DND-41 (cell line): ENCODE results near the gene GPR107.

Experiments used
- ATAC-seq: fragments of 200-7000 bp; cut with Tn5 transposase; 3 replicates; pipeline ENCODE4 v1.9.1; 2021; ENCODE audit warnings: low read depth; ENCODE audit not compliant: insufficient read depth
- DNase-seq: peaks from one replicate; pipeline ENCODE4 v3.0.0-alpha.2; 2020
- H2AFZ ChIP-seq: 2 replicates; pipeline ENCODE4 v1.6.0; 2012; ENCODE audit warnings: low read depth, low read length
- H3K27ac ChIP-seq: 2 replicates; pipeline ENCODE4 v1.5.1; 2012; ENCODE audit warnings: low read length, inconsistent platforms
- H3K27me3 ChIP-seq: fragments of 200-600 bp; sonication (generic); 2 replicates; pipeline ENCODE4 v1.6.0; 2012; ENCODE audit warnings: low read length, mild to moderate bottlenecking, inconsistent platforms; ENCODE audit not compliant: insufficient read depth, poor library complexity
- H3K36me3 ChIP-seq: 2 replicates; pipeline ENCODE4 v1.5.1; 2012; ENCODE audit warnings: low read length, inconsistent platforms; ENCODE audit not compliant: insufficient read depth
- H3K4me1 ChIP-seq: 2 replicates; pipeline ENCODE4 v1.5.1; 2012; ENCODE audit warnings: mild to moderate bottlenecking, low read length; ENCODE audit not compliant: insufficient read depth
- H3K4me2 ChIP-seq: 2 replicates; pipeline ENCODE4 v1.6.0; 2012; ENCODE audit warnings: mild to moderate bottlenecking, moderate library complexity, low read length, inconsistent platforms; ENCODE audit not compliant: insufficient read depth
- H3K4me3 ChIP-seq, 2 experiments: fragments of 200-600 bp in 1 of 2; shearing (Covaris generic) in 1 of 2; 2 replicates each; pipeline ENCODE4 v1.5.1; 2012 to 2016; ENCODE audit warnings: inconsistent platforms in 2 of 2, low read length in 2 of 2, mild to moderate bottlenecking in 2 of 2, low read depth in 1 of 2, moderate library complexity in 1 of 2
- H3K79me2 ChIP-seq: 2 replicates; pipeline ENCODE4 v1.6.0; 2012; ENCODE audit warnings: low read length, inconsistent platforms; ENCODE audit not compliant: insufficient read depth
- H3K9ac ChIP-seq: 2 replicates; pipeline ENCODE4 v1.6.0; 2012; ENCODE audit warnings: low read depth, mild to moderate bottlenecking, inconsistent platforms, low read length, moderate library complexity
- H3K9me3 ChIP-seq: 2 replicates; pipeline ENCODE4 v1.5.1; 2012; ENCODE audit warnings: low read length, moderate library complexity, mild to moderate bottlenecking, inconsistent platforms; ENCODE audit not compliant: insufficient read depth, severe bottlenecking
- H4K20me1 ChIP-seq: 2 replicates; pipeline ENCODE4 v1.6.0; 2012; ENCODE audit warnings: low read length; ENCODE audit not compliant: insufficient read depth
- EZH2 ChIP-seq: IDR thresholded peaks from 3 replicates; pipeline ENCODE4 v1.6.1; 2012; ENCODE audit warnings: borderline replicate concordance, low read depth, mild to moderate bottlenecking, moderate library complexity, low read length, inconsistent platforms; ENCODE audit not compliant: severe bottlenecking
- TF ChIP-seq, protein P1 (sequence below): IDR thresholded peaks from 2 replicates; pipeline ENCODE4 v1.5.1; 2012; ENCODE audit warnings: borderline replicate concordance, low read length, moderate library complexity, mild to moderate bottlenecking; ENCODE audit not compliant: poor library complexity, severe bottlenecking; ENCODE audit errors: extremely low read depth

The GPR107 gene

DNA sequence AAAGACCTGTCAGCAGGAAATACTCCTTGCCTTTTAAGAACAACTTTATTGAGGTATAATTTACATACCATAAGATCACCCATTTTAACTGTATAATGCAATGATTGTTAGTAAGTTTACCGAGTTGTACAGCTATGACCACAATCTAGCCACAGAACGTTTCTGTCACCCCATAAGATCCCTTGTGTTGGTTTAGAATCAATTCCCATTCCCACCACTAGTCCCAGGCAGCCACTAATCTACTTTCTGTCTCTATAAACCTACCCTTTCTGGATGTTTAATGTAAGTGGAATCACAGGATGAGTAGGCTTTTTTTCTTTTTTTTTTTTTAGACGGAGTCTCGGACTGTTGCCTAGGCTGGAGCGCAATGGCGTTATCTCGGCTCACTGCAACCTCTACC is 4.4 kb downstream of the GPR107 start:
- DNase-seq (no peak), ATAC-seq (no peak)
- Histone ChIP-seq H3K79me2 (peaks cover 97% of the 10 kb centered on the region), H2AFZ (no peak overlapping the region), H3K36me3 (peaks cover 9% of the 10 kb centered on the region), H3K27ac (no peak overlapping the region), H3K9me3 (no peaks in the 10 kb centered on the region), H3K9ac (no peak overlapping the region), H3K4me3 (no peak overlapping the region), H3K4me1 (peaks cover 16% of the 10 kb centered on the region), H4K20me1 (peaks cover 6% of the 10 kb centered on the region; the same call in 1 of the 2 replicates), H3K27me3 (no peaks in the 10 kb centered on the region), H3K4me2 (no peak overlapping the region)
- no peak for TF ChIP-seq EZH2
- TF ChIP-seq, protein P1, sequence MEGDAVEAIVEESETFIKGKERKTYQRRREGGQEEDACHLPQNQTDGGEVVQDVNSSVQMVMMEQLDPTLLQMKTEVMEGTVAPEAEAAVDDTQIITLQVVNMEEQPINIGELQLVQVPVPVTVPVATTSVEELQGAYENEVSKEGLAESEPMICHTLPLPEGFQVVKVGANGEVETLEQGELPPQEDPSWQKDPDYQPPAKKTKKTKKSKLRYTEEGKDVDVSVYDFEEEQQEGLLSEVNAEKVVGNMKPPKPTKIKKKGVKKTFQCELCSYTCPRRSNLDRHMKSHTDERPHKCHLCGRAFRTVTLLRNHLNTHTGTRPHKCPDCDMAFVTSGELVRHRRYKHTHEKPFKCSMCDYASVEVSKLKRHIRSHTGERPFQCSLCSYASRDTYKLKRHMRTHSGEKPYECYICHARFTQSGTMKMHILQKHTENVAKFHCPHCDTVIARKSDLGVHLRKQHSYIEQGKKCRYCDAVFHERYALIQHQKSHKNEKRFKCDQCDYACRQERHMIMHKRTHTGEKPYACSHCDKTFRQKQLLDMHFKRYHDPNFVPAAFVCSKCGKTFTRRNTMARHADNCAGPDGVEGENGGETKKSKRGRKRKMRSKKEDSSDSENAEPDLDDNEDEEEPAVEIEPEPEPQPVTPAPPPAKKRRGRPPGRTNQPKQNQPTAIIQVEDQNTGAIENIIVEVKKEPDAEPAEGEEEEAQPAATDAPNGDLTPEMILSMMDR: peak; percentile 38

DNA sequence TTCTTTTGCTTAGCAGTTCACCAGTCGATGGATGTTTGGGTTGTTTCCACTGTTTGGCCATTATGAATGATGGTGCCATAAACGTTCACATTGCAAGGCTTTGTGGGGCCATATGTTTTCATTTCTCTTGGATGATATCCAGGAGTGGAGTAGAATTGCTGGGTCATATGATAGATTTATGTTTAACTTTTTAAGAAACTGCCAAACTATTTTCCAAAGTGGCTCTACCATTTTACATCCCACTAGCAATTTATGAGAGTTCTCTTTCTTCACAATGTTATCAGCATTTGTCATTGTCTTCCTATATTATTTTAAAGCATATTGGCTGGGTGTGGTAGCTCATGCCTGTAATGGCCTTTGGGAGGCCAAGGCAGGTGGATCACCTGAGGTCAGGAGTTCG is 5.2 kb downstream of the GPR107 start:
- Histone ChIP-seq H3K27me3 (no peaks in the 10 kb centered on the region), H3K27ac (no peak overlapping the region), H2AFZ (no peak overlapping the region), H4K20me1 (peaks cover 6% of the 10 kb centered on the region; the same call in 1 of the 2 replicates), H3K4me3 (no peak overlapping the region), H3K9ac (no peak overlapping the region), H3K9me3 (no peaks in the 10 kb centered on the region), H3K36me3 (peaks cover 9% of the 10 kb centered on the region), H3K79me2 (peaks cover 97% of the 10 kb centered on the region), H3K4me2 (no peak overlapping the region), H3K4me1 (peaks cover 16% of the 10 kb centered on the region)
- ATAC-seq: no peak
- TF ChIP-seq, protein P1: no peak
- TF ChIP-seq EZH2: no peak
- DNase-seq: no peak

DNA sequence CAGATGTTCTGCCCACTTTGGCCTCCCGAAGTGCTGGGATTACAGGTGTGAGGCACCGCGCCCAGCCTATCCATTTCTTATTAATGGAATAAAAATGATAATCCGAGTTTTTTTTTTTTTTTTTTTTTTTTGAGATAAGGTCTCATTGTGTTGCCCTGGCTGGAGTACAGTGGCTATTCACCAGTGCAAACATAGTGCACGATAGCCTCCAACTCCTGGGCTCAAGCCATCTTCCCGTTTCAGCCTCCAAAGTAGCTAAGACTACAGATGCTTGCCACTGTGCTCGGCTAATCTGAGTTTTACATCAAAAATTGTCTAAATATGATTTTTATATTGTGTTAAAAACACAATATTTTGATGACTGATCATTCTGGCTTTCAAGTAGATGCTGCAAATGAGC is 6.6 kb downstream of the GPR107 start:
- DNase-seq (no peak), ATAC-seq (no peak)
- Histone ChIP-seq H3K9ac (no peak overlapping the region), H4K20me1 (peaks cover 6% of the 10 kb centered on the region; the same call in 1 of the 2 replicates), H3K9me3 (no peaks in the 10 kb centered on the region), H2AFZ (no peak overlapping the region), H3K4me2 (no peak overlapping the region), H3K79me2 (peaks cover 95% of the 10 kb centered on the region), H3K4me1 (peaks cover 6% of the 10 kb centered on the region), H3K36me3 (peaks cover 15% of the 10 kb centered on the region), H3K27me3 (no peaks in the 10 kb centered on the region), H3K27ac (no peak overlapping the region), H3K4me3 (no peak overlapping the region)
- TF ChIP-seq, protein P1: no peak
- no peak for TF ChIP-seq EZH2

DNA sequence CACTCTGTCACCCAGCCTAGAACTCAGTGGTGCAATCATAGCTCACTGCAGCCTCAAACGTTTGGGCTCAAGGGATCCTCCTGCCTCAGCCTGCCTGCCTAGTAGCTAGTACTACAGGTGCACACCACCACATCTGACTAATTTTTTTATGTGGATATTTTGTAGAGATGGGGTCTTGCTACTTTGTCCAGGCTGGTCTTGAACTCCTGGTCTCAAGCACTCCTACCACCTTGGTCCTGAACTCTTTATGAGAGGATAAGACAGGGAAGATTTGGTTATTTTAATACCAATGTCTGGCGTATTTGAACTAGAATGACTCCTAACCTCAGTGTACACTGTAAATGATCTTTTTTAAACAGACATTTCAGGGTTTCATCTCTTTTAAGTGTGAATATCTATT is 9.0 kb downstream of the GPR107 start:
- peaks cover 92% of the 10 kb centered on the region for H3K79me2 ChIP-seq
- H3K27ac ChIP-seq: no peak overlapping the region
- no peak overlapping the region for H3K4me3 ChIP-seq
- H4K20me1 ChIP-seq: peaks cover 7% of the 10 kb centered on the region; the same call in 1 of the 2 replicates
- ATAC-seq (no peak), DNase-seq (no peak)
- H3K36me3 ChIP-seq: peaks cover 15% of the 10 kb centered on the region
- no peak overlapping the region for H2AFZ ChIP-seq
- H3K4me2 ChIP-seq: no peak overlapping the region
- no peaks in the 10 kb centered on the region for H3K9me3 ChIP-seq
- no peaks in the 10 kb centered on the region for H3K27me3 ChIP-seq
- peaks cover 4% of the 10 kb centered on the region for H3K4me1 ChIP-seq
- TF ChIP-seq EZH2: no peak
- TF ChIP-seq, protein P1: no peak
- H3K9ac ChIP-seq: no peak overlapping the region
